Hematopoietic multipotent progenitor cell treated with erythropoietin and hydrocortisone succinate and interleukin-3 and kit ligand, for 17 days (in vitro differentiated cells): ENCODE results near the gene CYBA.
"Not testable (repeated sequence)": the region's sequence is repeated elsewhere in the genome, so short reads cannot be mapped to it uniquely, and the experiment has no call there.

Experiments used
- DNase-seq: peaks from one replicate; pipeline ENCODE4 v3.0.0-alpha.2; 2015; ENCODE audit warnings: low spot score

Gene CYBA

GRCh38 chr16:88686439-88687253, 35.8 kb upstream of the CYBA start, which contains the start of gene SNAI3:
Gene SNAI3 (minus strand): TSS chr16:88686507. CDS start chr16:88686406, 101 bp downstream.
- peak; percentile 61 for DNase-seq

GRCh38 chr16:88686062-88686438, 35.2 kb upstream of the CYBA start:
- peak; percentile 9 for DNase-seq

GRCh38 chr16:88685156-88686061, 34.6 kb upstream of the CYBA start:
- DNase-seq = no peak

GRCh38 chr16:88684569-88685155, 33.8 kb upstream of the CYBA start:
- no peak for DNase-seq

- no peak for DNase-seq
Measured at GRCh38 chr16:88681709-88682451, 31.0 kb upstream of the CYBA start.

- no peak for DNase-seq
Measured at GRCh38 chr16:88681084-88681680, 30.3 kb upstream of the CYBA start.

GRCh38 chr16:88680554-88681083, 29.8 kb upstream of the CYBA start:
- DNase-seq = no peak

GRCh38 chr16:88678224-88678979, 27.5 kb upstream of the CYBA start:
- no peak for DNase-seq

- DNase-seq = no peak
Measured at GRCh38 chr16:88677721-88678120, 26.9 kb upstream of the CYBA start.

- no peak for DNase-seq
Measured at GRCh38 chr16:88676502-88677242, 25.8 kb upstream of the CYBA start.

- no peak for DNase-seq
Measured at GRCh38 chr16:88673716-88674379, 23.0 kb upstream of the CYBA start.

- DNase-seq = no peak
Measured at GRCh38 chr16:88672776-88673175, 21.9 kb upstream of the CYBA start.

GRCh38 chr16:88671806-88672205, 21.0 kb upstream of the CYBA start:
- DNase-seq = no peak

GRCh38 chr16:88669980-88670379, 19.1 kb upstream of the CYBA start:
- no peak for DNase-seq

- not testable (repeated sequence) for DNase-seq
Measured at GRCh38 chr16:88669493-88669892, 18.6 kb upstream of the CYBA start.

GRCh38 chr16:88667461-88667860, 16.6 kb upstream of the CYBA start:
- DNase-seq = no peak

- no peak for DNase-seq
Measured at GRCh38 chr16:88665570-88665969, 14.7 kb upstream of the CYBA start.

GRCh38 chr16:88665148-88665547, 14.3 kb upstream of the CYBA start:
- no peak for DNase-seq
